Measurements from ENCODE around the gene RBM26.

- TF ChIP-seq POLR2A (IDR thresholded peaks at IDR 0.05; ENCODE audit: low read depth): no peak
- no peak for TF ChIP-seq EP300 (IDR thresholded peaks at IDR 0.05)
These were observed 35.0 kb upstream of the RBM26 start for GRCh38 chr13:79440958-79441528.
